Measurements from ENCODE around the gene KCNMB2. TPM values are rescaled to one million over a fixed set of nuclear protein-coding genes. Genes with fewer than 3 reads are reported as not detected.

The KCNMB2 gene
- total RNA-seq, 1 donor from 2014 or later = not detected

- Mint-ChIP-seq H3K9me3 (ENCODE audit: unreplicated experiment) (no peaks in the 10 kb centered on the region), H3K27me3 (ENCODE audit: unreplicated experiment) (peaks cover 4% of the 10 kb centered on the region), H3K36me3 (ENCODE audit: unreplicated experiment) (no peaks in the 10 kb centered on the region), H3K4me1 (ENCODE audit: unreplicated experiment) (no peaks in the 10 kb centered on the region), H3K27ac (ENCODE audit: unreplicated experiment) (no peak overlapping the region), H3K4me3 (ENCODE audit: unreplicated experiment) (no peak overlapping the region)
- DNase-seq (ENCODE audit: extremely low spot score, unreplicated experiment) = no peak
- no peak for TF ChIP-seq CTCF (IDR thresholded peaks at IDR 0.05)
Observed at GRCh38 chr3:178732824-178733223, 196.6 kb downstream of the KCNMB2 start.

- no peaks in the 10 kb centered on the region for H3K36me3 Mint-ChIP-seq (ENCODE audit: unreplicated experiment)
- H3K4me1 Mint-ChIP-seq (ENCODE audit: unreplicated experiment) = no peaks in the 10 kb centered on the region
- no peak for TF ChIP-seq CTCF (IDR thresholded peaks at IDR 0.05)
- H3K4me3 Mint-ChIP-seq (ENCODE audit: unreplicated experiment) = no peak overlapping the region
- peaks cover 5% of the 10 kb centered on the region for H3K27me3 Mint-ChIP-seq (ENCODE audit: unreplicated experiment)
- H3K27ac Mint-ChIP-seq (ENCODE audit: unreplicated experiment) = no peak overlapping the region
- no peak for DNase-seq (ENCODE audit: extremely low spot score, unreplicated experiment)
- no peaks in the 10 kb centered on the region for H3K9me3 Mint-ChIP-seq (ENCODE audit: unreplicated experiment)
Observed at GRCh38 chr3:178735032-178735674, 198.9 kb downstream of the KCNMB2 start.

- no peak for TF ChIP-seq CTCF (IDR thresholded peaks at IDR 0.05)
- H3K4me1 Mint-ChIP-seq (ENCODE audit: unreplicated experiment) = no peaks in the 10 kb centered on the region
- no peaks in the 10 kb centered on the region for H3K36me3 Mint-ChIP-seq (ENCODE audit: unreplicated experiment)
- DNase-seq (ENCODE audit: extremely low spot score, unreplicated experiment) = no peak
- no peak overlapping the region for H3K27ac Mint-ChIP-seq (ENCODE audit: unreplicated experiment)
- H3K9me3 Mint-ChIP-seq (ENCODE audit: unreplicated experiment) = no peaks in the 10 kb centered on the region
- H3K27me3 Mint-ChIP-seq (ENCODE audit: unreplicated experiment) = peaks cover 5% of the 10 kb centered on the region
- H3K4me3 Mint-ChIP-seq (ENCODE audit: unreplicated experiment) = no peak overlapping the region
Observed at GRCh38 chr3:178736300-178736699, 200.1 kb downstream of the KCNMB2 start.

GRCh38 chr3:178739720-178740119 lies 203.5 kb downstream of the KCNMB2 start:
- Mint-ChIP-seq H3K27ac (ENCODE audit: unreplicated experiment) (no peak overlapping the region), H3K27me3 (ENCODE audit: unreplicated experiment) (peaks cover 10% of the 10 kb centered on the region), H3K9me3 (ENCODE audit: unreplicated experiment) (no peaks in the 10 kb centered on the region), H3K36me3 (ENCODE audit: unreplicated experiment) (no peaks in the 10 kb centered on the region), H3K4me1 (ENCODE audit: unreplicated experiment) (no peaks in the 10 kb centered on the region), H3K4me3 (ENCODE audit: unreplicated experiment) (no peak overlapping the region)
- TF ChIP-seq CTCF (IDR thresholded peaks at IDR 0.05) = no peak
- DNase-seq (ENCODE audit: extremely low spot score, unreplicated experiment) = no peak

- H3K4me3 Mint-ChIP-seq (ENCODE audit: unreplicated experiment) = no peak overlapping the region
- H3K27me3 Mint-ChIP-seq (ENCODE audit: unreplicated experiment) = peaks cover 10% of the 10 kb centered on the region
- no peaks in the 10 kb centered on the region for H3K4me1 Mint-ChIP-seq (ENCODE audit: unreplicated experiment)
- no peak for DNase-seq (ENCODE audit: extremely low spot score, unreplicated experiment)
- no peaks in the 10 kb centered on the region for H3K9me3 Mint-ChIP-seq (ENCODE audit: unreplicated experiment)
- H3K36me3 Mint-ChIP-seq (ENCODE audit: unreplicated experiment) = no peaks in the 10 kb centered on the region
- TF ChIP-seq CTCF (IDR thresholded peaks at IDR 0.05) = no peak
- no peak overlapping the region for H3K27ac Mint-ChIP-seq (ENCODE audit: unreplicated experiment)
Observed at GRCh38 chr3:178741020-178741419, 204.8 kb downstream of the KCNMB2 start.

Data from osteocyte (in vitro differentiated cells).